ENCODE measurements around the gene ZDHHC11B.
"Not testable (repeated sequence)": the region's sequence is repeated elsewhere in the genome, so short reads cannot be mapped to it uniquely, and the experiment has no call there.

The ZDHHC11B gene

GRCh38 chr5:691049-691448 lies 93.5 kb downstream of the ZDHHC11B start:
- in situ Hi-C loops (cut with HindIII; ENCODE audit: low sequenced_read_pairs) = not testable (repeated sequence)

GRCh38 chr5:690293-690692 lies 94.2 kb downstream of the ZDHHC11B start:
- in situ Hi-C loops (cut with HindIII; ENCODE audit: low sequenced_read_pairs) = not testable (repeated sequence)

- in situ Hi-C loops (cut with HindIII; ENCODE audit: low sequenced_read_pairs) = not testable (repeated sequence)
Measured at GRCh38 chr5:688348-689010, 96.0 kb downstream of the ZDHHC11B start.

GRCh38 chr5:686936-687335 lies 97.6 kb downstream of the ZDHHC11B start:
- in situ Hi-C loops (cut with HindIII; ENCODE audit: low sequenced_read_pairs) = not testable (repeated sequence)

- in situ Hi-C loops (cut with HindIII; ENCODE audit: low sequenced_read_pairs) = not testable (repeated sequence)
Measured at GRCh38 chr5:686172-686523, 98.4 kb downstream of the ZDHHC11B start.

- in situ Hi-C loops (cut with HindIII; ENCODE audit: low sequenced_read_pairs) = no loop called here
Measured at GRCh38 chr5:685262-686171, 99.0 kb downstream of the ZDHHC11B start.

GRCh38 chr5:684751-685216 lies 99.7 kb downstream of the ZDHHC11B start:
- in situ Hi-C loops (cut with HindIII; ENCODE audit: low sequenced_read_pairs) = no loop called here

- in situ Hi-C loops (cut with HindIII; ENCODE audit: low sequenced_read_pairs) = no loop called here
Measured at GRCh38 chr5:683551-684481, 100.7 kb downstream of the ZDHHC11B start.

- in situ Hi-C loops (cut with HindIII; ENCODE audit: low sequenced_read_pairs) = not testable (repeated sequence)
Measured at GRCh38 chr5:682651-683358, 101.7 kb downstream of the ZDHHC11B start.

GRCh38 chr5:682216-682615 lies 102.3 kb downstream of the ZDHHC11B start:
- in situ Hi-C loops (cut with HindIII; ENCODE audit: low sequenced_read_pairs) = not testable (repeated sequence)

- in situ Hi-C loops (cut with HindIII; ENCODE audit: low sequenced_read_pairs) = not testable (repeated sequence)
Measured at GRCh38 chr5:681317-682191, 103.0 kb downstream of the ZDHHC11B start.

GRCh38 chr5:680836-681235 lies 103.7 kb downstream of the ZDHHC11B start:
- in situ Hi-C loops (cut with HindIII; ENCODE audit: low sequenced_read_pairs) = not testable (repeated sequence)

- in situ Hi-C loops (cut with HindIII; ENCODE audit: low sequenced_read_pairs) = not testable (repeated sequence)
Measured at GRCh38 chr5:680118-680795, 104.3 kb downstream of the ZDHHC11B start.

GRCh38 chr5:679166-679895 lies 105.2 kb downstream of the ZDHHC11B start:
- in situ Hi-C loops (cut with HindIII; ENCODE audit: low sequenced_read_pairs) = not testable (repeated sequence)

GRCh38 chr5:678521-678920 lies 106.0 kb downstream of the ZDHHC11B start:
- in situ Hi-C loops (cut with HindIII; ENCODE audit: low sequenced_read_pairs) = not testable (repeated sequence)

GRCh38 chr5:677131-678101 lies 107.1 kb downstream of the ZDHHC11B start:
- in situ Hi-C loops (cut with HindIII; ENCODE audit: low sequenced_read_pairs) = no loop called here

GRCh38 chr5:676699-677076 lies 107.8 kb downstream of the ZDHHC11B start:
- in situ Hi-C loops (cut with HindIII; ENCODE audit: low sequenced_read_pairs) = no loop called here

Measured in endothelial cell of hepatic sinusoid (primary cell).